Activated CD8-positive, alpha-beta memory T cell treated with anti-CD3 and anti-CD28 coated beads, Interleukin-2, amount 50 U/mL, for 1 hour (primary cell): Measurements from ENCODE around the gene SQOR.

ENCODE experiments used
- DNase-seq: peaks from one replicate; pipeline ENCODE4 v3.0.0-alpha.2; 2020; ENCODE audit errors: extremely low read depth

The SQOR gene

DNA sequence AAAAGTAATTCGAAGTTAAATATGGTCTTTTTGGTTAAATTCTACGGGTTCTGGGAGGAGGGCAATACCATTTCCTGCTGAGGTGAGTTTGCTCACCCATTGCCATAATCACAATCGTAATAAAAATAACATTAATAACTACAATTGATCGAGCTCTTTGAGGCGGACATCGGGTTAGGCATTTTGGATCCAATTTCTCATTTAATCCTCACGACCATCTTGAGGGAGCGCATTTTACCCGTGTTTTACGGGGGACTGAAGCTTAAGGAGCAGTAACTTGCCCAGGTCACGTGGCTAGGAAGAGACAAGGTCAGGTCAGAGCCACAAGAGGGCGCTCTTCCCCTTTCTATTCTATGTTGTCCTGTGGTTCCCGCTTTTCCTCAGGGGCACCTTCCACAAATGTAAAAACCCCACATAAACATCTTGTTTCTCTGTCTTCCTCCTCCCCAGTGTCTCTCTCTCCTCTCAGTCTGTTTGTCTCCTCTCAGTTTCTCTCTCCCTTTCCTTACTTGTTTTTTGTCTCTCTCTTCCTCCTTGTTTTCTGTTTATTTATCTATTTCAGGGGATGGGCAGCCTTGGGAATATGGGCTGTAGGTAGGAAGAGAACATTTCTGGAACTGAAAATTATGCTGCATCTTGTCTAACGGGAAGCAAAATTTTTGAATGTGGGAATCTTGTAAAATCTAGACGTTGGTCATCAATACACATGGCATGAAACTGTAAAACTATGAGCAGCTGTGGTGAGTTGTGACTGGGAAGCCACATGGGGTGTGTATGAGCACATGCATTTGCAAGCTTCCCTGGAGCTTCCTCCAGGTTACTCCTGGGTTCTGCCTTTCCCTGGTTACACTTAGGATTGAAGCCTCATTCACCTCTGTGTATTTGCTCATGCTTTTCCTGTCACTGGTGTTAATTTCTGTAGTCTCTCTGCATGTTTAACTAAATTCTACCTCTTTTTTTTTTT, 71.0 kb downstream of the SQOR start:
- DNase-seq, result peak; percentile 11

DNA sequence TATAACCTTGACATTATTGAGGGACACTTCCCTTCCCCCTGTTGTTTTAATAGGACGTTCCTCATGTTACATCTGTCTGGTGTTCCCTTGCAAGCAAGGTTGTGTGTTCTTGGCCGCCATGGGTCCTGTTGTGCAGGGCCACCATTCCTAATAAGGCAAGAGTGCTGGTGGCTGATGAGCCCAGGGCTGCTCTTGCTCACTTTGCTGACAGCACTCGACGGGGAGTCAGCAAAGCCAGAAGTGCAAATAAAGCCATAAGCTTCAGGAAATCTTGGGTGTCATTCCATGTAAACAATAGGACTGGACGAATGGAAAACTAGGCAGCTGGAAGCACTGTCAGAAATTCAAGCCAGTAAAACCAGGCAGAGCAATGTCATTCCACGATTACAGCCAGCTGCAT, 75.8 kb downstream of the SQOR start:
- no peak for DNase-seq

DNA sequence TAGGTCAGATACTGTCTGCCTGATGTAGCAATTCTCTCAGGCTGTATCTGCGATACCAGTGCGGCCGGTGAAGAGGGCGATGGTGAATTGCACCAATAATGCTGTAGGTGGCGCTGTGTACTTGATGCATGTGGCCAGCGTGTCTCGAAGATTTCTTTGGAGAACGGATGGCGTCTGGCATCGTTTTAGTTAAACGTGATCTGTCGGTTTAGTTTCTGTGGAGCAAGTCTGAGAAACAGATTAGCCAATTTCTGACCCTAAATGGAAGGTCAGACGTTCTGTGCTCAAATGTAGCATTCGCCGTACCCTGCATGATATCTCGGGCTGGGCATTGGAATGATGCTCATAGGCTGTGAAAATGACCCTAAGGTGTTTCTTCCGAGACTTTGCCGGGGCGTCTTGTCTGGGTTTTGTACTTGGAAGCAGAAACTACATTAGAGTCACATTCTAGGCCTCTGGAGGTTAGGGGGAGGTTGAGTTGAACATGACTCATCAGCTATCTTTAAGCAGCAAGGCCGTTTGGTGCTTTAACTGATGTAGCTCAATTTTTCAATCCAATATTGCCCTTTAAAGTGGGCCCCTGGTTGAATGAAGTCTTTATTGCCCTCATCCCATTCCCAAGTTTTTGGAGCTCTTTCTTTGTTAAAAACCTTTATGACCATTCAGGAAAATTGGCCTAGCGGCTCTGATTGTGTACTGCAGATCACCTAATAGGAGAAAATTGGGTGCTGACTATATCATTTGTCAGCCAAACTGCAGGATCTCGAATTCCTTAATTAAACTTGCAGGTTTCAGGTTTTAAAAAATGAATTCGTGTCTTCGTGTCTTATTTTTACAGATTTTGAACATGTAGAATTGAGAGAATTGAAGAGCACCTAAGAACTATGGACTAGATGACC, 80.0 kb downstream of the SQOR start:
- no peak for DNase-seq

DNA sequence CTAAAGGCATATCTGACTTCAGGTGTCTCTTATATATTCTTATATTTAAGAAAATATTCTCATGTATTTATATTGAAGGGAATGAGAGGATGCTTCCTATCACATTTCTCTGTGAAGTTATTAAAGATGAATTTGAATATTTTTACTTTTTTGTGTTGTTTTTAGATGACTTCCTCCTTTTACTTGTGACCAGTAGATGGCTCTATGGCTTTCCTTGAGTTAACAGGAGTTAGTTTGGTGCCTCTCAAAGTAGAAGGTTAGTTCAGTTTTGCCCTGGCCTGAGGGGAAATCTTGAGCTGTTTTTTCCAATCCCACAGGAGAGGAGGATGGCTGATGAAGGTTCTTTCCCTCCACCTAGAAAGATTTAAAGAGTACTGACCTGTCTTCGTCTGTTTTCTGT, 80.7 kb downstream of the SQOR start:
- no peak for DNase-seq

DNA sequence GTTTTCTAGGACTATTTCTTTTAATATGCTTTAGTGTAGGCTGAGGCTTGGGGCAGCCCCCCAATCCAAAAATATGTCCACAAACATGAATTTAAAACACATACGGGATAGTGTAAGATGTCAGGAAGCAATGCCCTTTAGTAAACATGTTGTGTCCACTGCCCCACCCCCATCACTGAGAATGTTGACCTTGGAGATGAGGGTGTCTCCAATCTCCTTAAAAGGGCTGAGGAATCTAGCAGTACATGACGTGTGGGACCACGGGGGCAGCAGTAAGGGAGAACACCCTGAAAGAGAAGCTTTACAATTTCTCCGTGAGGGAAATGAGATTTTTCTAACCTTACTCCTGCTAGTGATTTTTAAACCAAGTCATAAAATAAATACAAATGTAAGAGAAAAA, 84.7 kb downstream of the SQOR start:
- DNase-seq, result no peak

DNA sequence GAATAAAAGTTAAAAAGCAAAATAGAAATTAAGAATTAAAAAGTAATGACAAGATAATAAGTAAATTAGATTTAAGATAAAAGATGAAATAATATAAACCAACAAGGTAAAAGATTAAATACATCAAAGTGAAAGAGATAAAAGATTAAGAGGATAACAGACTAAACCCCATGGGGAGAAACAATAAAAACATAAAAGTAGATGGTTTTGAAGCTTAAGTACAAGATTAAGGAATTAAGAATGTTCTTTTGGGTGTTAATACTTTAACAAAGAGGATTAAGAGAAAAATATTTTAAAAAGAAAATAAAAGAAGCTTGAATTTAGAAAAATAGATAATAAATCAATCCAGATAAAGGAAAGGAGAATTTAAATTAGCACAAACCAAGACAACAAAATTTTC, 85.4 kb downstream of the SQOR start:
- DNase-seq, result no peak

DNA sequence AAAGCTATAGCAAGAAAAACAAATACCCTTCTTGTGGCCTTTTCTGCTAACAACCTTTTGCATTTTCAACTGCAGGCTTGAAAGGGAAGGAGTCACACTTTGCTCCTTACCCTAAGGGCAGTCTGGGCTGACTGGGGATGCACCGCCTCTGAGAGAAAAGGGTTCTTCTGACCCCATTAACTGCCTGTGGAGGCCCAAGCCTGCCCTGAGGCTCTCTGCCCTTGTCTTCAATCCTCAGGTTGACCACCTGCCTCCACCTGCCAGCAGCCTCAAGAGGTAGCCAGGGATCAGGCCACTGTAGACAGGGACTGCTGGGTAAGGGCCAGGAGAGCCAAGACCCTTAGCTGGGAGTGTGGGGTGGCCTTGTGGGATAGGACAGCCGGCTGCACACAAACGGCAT, 93.8 kb downstream of the SQOR start:
- DNase-seq, result no peak

DNA sequence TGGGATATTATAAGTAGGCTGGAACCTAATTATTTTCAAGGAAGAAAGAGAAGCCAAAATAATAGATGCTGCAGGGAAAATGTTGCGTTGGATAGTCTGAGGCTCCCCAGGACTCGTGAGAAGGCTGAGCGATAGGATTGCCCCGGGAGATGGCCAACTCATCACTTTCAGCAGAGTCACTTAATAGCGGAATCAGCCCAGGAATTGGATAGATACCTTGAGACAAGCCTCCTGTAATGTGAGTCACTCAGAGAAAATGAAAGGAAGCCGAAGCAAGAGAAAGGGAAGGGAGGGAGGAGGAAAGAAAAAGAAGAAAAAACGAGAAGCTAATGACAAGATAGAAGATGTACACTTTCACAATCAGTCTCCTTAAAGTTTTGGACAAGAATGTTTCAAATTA, 94.3 kb downstream of the SQOR start:
- no peak for DNase-seq

DNA sequence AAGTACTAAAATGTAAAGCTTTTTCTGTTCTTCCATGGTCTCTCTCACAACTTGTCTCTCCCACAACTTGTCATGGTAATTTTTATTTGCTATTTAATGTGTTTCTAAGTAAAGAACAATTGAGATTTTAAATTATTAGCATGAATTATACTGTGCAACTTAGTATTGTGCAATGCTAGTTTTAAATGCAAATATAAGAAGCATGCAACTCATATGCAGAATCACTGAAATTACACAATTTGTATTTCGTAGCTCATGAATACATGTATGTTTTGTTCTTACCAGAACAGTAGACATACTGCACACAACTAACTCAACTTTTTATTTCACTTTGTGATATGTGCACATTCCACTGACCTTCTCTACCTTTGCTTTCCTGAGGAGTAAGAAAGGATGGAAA, 96.5 kb downstream of the SQOR start:
- no peak for DNase-seq

DNA sequence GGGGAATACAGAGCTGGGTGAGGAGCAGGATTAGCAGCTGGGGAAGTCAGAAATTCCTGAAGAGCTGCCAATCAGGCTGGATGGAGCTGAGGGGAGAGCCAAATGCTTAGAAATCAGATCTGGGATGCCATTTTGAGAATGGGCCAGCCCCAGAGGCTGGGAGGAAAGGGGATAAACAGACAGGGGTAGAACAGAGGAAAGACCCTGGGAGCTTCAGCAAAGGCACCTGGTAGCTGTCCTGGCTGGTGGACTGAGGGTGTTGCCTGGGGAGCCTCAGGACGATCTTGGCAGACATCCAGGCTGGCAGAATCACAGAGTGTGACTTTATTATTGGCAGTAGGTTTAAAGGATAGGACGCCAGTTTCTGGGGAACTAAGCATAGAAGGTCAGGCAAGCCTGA, 97.8 kb downstream of the SQOR start:
- no peak for DNase-seq

DNA sequence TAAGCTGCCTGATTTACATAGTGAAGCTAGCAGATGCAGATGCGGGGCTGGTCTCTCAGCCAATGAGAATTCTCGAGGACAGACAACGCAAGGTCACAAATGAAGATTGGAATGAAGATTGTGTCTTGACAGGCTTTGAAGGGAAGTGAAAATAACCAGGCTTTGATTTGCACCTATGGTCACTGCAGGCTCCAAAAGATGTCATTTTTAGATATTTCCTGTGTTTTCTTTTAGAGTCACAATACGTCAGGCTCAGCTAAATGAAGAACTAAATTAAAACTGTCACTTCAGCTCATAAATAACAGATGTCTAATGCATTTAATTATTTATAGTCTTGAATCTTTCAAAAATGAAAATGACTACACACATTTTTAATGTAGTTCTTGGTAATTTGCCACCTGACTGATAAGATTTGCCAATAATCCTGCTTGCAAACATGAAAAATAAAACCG, 99.5 kb downstream of the SQOR start:
- DNase-seq, result no peak
